A549 (cell line): ENCODE results near the gene CDA.

Experiments used
- BHLHE40 ChIP-seq: IDR thresholded peaks from 2 replicates; pipeline ENCODE4 v1.6.1; 2012; ENCODE audit warnings: low read depth, low read length, inconsistent platforms
- CEBPB ChIP-seq, 2 experiments: fragments of >200 bp in 1 of 2; sonication (Bioruptor Twin) in 1 of 2; formaldehyde crosslinking in 1 of 2; IDR thresholded peaks; 2 replicates each; pipeline ENCODE4 v1.6.1; 2012 to 2016
- CHD2 ChIP-seq: fragments of 150-350 bp; IDR thresholded peaks from 2 replicates; pipeline ENCODE4 v1.6.1; 2014; ENCODE audit warnings: low read length; ENCODE audit not compliant: partially characterized antibody
- CTCF ChIP-seq: fragments of >200 bp; sonication (Bioruptor Twin); formaldehyde crosslinking; IDR thresholded peaks from 3 replicates; pipeline ENCODE4 v1.5.1; 2016
- EP300 ChIP-seq, 2 experiments: fragments of >200 bp; sonication (Bioruptor Twin); formaldehyde crosslinking; IDR thresholded peaks; 2 replicates in 1 of 2; 3 replicates in 1 of 2; pipeline ENCODE4 v1.6.1; 2016 to 2017
- FOXS1 ChIP-seq: fragments of 250-450 bp; sonication (Bioruptor Pico); IDR thresholded peaks from 2 replicates; pipeline ENCODE4 v1.5.0; 2020; ENCODE audit warnings: mild to moderate bottlenecking, moderate library complexity
- JUN ChIP-seq, 2 experiments: fragments of >200 bp; sonication (Bioruptor Twin); formaldehyde crosslinking; IDR thresholded peaks; 2 replicates in 1 of 2; 3 replicates in 1 of 2; pipeline ENCODE4 v1.6.1; 2016 to 2017
- KDM1A ChIP-seq: fragments of 200-600 bp; sonication (generic); IDR thresholded peaks from 2 replicates; pipeline ENCODE4 v1.6.1; 2016; ENCODE audit warnings: low read depth, mild to moderate bottlenecking
- MAX ChIP-seq: IDR thresholded peaks from 2 replicates; pipeline ENCODE4 v1.6.1; 2012
- PBX3 ChIP-seq: IDR thresholded peaks from 2 replicates; pipeline ENCODE4 v1.6.1; 2012
- POLR2A ChIP-seq: IDR thresholded peaks from 2 replicates; pipeline ENCODE4 v1.6.1; 2012; ENCODE audit warnings: mild to moderate bottlenecking, low read length
- RCOR1 ChIP-seq: fragments of 150-350 bp; IDR thresholded peaks from 2 replicates; pipeline ENCODE4 v1.6.1; 2014; ENCODE audit warnings: antibody characterized with exemption, low read length, low read depth
- RNF2 ChIP-seq: fragments of 200-600 bp; sonication (generic); IDR thresholded peaks from 2 replicates; pipeline ENCODE4 v1.6.1; 2016; ENCODE audit warnings: low read depth, mild to moderate bottlenecking, antibody characterized with exemption, moderate library complexity, borderline replicate concordance
- USF2 ChIP-seq: fragments of 450-650 bp; IDR thresholded peaks from 2 replicates; pipeline ENCODE4 v1.6.1; 2014; ENCODE audit warnings: antibody characterized with exemption

- TF ChIP-seq KDM1A: no peak
- TF ChIP-seq JUN (IDR thresholded peaks at IDR 0.05): no peak
- TF ChIP-seq CTCF: no peak
- TF ChIP-seq CEBPB (IDR thresholded peaks at IDR 0.05): peak; percentile 65 to 66; a peak in 3 of 4 replicates
- no peak for TF ChIP-seq RCOR1
- no peak for TF ChIP-seq BHLHE40
- peak in 1 of 2 experiments; percentile 12; a peak in 1 of 5 replicates for TF ChIP-seq EP300 (IDR thresholded peaks at IDR 0.05)
- TF ChIP-seq CHD2: no peak
- no peak for TF ChIP-seq PBX3
- TF ChIP-seq POLR2A: no peak
- no peak for TF ChIP-seq USF2
- no peak for TF ChIP-seq RNF2
- TF ChIP-seq MAX: no peak
- TF ChIP-seq FOXS1 (CRISPR knock-in tag): no peak
Observed at GRCh38 chr1:20590306-20590777, 1.4 kb downstream of the CDA start.
